Stimulated activated CD4-positive, alpha-beta T cell treated with anti-CD3 and anti-CD28 coated beads, Interleukin-4, amount 100 ng/mL, for 1 hour (primary cell): ENCODE data around the gene GHSR.

Experiments used
- DNase-seq: peaks from one replicate; pipeline ENCODE4 v3.0.0-alpha.2; 2020

The GHSR gene

DNA sequence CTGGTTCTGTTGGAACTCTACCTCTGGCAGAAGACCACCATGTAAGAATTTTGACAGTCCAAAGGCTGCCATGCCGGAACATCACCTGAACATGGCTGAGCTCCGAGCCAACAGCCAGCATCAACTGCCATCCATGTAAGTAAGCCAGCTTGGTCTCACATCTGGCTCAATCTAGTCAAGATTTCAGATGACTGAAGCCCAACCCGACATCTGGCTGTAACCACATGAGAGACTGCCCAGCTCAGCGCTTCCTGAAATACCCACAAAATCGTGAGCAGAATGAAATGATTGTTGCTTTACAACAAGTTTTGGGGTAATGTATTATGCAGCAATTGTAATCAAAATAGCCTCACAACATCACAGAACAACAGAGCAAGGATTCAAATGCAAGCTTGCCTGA, 32.9 kb downstream of the GHSR start:
- no peak for DNase-seq

GRCh38 chr3:172411478-172411947, 36.7 kb downstream of the GHSR start:
- DNase-seq: no peak

- DNase-seq: no peak
Measured at GRCh38 chr3:172410702-172411477, 37.4 kb downstream of the GHSR start.

DNA sequence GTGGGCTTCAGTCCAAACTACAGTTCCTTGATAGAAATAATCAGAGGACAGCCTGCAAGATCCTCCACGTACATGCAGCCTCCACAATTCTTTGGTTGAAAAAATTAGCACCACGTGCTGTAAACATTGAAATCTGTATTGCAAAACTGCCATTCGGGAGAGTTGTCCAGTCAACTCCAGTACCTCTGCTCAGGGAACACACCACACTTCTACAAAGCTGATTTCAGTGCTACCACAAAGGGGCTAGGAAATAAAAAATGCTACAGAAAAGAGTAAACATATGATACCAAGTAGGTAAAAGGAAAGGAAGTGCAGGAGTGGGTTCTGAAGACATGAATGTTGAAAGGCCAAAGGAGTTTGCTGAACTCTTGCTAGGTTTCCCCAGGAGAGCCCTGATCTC, 40.4 kb downstream of the GHSR start:
- no peak for DNase-seq

GRCh38 chr3:172405914-172406313, 42.3 kb downstream of the GHSR start:
- no peak for DNase-seq

DNA sequence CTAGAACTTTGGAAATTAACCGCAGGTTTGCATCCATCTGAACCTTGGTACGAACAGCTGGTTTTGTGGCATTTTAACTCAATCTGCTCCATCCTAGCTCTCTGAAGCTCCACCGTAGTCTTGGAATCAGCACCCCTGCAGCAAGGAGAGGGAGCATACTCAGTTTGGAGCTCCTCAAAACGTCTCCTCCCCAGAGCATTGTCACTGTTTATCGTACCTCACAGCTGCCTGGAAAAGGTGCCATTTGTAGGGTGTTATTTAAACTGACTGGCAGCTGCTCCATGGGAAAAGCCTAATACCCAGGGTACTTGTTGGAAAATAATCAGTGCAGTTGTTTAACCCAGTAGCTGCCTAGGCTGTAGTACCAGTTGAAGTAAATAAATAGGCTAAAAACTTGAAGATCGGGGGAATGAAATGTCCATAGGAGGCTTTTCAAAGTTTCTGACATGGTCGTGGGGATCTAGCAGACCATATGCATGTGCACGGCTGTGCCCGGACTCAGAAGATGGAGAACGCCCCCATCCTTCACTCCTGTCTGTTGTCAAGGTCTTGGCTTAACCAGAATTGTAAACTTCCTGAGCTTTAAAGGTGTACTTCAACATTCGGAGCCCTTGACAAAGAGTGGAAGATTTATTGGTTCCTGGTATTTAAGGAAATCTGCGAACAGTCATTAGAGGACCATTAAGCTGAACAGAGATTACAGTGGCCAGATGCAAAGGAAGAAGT, 43.9 kb downstream of the GHSR start:
- no peak for DNase-seq

DNA sequence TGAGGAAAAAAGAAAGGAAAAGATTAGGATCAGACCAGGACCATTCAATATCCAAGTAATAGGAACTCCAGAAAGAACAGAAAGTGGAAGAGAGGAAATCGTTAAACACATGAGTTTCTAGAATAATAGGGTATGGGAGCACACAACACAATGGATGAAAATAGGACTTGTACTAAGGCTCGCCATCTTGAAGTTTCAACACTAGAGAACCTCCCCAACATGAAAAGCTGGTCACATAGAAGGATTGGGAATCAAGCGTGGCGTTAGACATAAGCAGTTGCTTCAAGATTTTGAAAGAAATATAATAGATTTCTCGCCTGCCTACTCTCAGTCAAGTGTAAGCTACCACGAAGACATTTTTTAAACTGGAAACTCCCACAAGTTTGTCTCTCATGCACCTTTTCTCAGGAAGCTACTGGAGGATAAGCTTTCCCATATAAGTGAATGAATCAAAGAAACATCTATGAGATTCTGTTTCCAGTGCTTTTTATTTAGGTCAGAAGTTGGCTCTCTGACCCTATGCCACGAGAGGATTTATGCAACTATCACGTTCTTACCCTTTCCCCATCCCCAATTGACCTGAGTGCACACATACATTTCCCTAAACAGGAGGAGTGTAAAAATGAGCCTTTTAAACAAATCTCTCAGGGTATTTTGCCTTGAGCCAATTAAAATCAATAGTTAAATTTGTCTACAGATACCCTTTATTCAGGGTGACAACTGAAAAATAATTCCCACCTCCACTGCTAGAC, 45.2 kb downstream of the GHSR start:
- DNase-seq: no peak

- DNase-seq: no peak
Measured at GRCh38 chr3:172402090-172402489, 46.2 kb downstream of the GHSR start.

GRCh38 chr3:172398484-172398883, 49.8 kb downstream of the GHSR start:
- no peak for DNase-seq

DNA sequence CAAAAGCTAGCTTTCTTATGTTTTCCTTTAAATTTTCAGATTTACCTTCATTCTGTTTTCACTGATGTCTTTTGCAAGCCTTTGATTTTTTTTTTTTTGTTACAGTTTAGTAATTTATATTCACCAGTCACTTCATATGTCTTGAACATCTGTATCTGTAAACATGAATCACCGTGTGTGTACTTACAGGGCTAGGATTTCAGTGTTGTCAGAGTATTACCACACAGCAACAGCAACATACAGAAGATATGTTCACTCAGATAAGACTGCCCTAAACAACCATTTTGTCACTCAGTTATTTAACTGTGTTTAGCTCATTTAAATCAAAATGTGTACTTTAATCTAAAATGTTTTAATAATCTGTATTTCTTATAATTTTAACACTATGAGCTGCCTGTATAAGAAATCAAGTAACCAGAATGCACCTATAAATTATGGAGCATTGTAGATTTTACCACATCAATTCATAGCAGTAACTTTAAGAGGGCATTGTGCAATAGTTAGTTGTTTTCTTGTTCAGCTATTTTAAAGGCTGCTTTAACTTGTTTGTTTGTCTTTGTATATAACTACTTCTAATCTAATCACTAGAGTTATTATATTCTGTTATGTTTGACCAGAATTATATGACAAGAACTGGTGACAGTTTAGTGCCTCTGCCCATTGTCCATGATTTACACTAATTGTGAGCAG, 50.4 kb downstream of the GHSR start:
- no peak for DNase-seq

GRCh38 chr3:172396400-172396799, 51.9 kb downstream of the GHSR start:
- no peak for DNase-seq

- no peak for DNase-seq
Measured at GRCh38 chr3:172394692-172395091, 53.6 kb downstream of the GHSR start.
